NCI-H524 treated with DMSO at 0.1 percent for 48 hours (cell line): ENCODE data around the gene HPX.

ENCODE experiments used
- DNase-seq: peaks from one replicate; lab custom pipeline; 2025; lab: John Stamatoyannopoulos, UW

HPX gene

DNA sequence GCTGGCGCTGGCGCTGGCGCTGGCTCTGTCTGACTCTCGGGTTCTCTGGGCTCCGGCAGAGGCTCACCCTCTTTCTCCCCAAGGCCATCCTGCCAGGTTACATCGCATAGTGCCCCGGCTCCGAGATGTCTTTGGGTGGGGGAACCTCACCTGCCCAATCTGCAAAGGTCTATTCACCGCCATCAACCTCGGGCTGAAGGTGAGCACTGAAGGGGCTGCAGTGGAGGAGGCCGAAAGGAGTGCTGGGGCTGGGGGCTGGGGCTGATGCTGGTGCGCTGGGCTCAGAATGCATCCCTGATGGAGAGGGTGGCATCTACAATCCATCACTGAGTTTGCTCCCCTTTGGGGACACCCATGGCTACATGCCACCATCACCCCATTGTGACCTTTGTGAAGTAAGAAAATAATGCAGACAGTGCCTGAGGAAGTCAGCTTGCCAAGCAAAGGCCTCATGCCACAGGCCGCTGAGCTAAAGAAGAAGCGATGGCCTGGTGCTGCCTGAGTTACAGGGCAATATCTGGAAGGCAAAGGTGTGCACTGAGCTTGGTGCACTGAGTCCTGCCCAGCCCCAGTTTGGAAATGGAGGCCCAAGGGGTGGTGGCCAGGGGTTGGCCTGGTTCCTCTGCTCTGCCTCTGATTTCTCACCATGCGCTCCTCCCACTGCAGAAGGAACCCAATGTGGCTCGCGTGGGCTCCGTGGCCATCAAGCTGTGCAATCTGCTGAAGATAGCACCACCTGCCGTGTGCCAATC, 49.9 kb downstream of the HPX start:
- DNase-seq: no peak

DNA sequence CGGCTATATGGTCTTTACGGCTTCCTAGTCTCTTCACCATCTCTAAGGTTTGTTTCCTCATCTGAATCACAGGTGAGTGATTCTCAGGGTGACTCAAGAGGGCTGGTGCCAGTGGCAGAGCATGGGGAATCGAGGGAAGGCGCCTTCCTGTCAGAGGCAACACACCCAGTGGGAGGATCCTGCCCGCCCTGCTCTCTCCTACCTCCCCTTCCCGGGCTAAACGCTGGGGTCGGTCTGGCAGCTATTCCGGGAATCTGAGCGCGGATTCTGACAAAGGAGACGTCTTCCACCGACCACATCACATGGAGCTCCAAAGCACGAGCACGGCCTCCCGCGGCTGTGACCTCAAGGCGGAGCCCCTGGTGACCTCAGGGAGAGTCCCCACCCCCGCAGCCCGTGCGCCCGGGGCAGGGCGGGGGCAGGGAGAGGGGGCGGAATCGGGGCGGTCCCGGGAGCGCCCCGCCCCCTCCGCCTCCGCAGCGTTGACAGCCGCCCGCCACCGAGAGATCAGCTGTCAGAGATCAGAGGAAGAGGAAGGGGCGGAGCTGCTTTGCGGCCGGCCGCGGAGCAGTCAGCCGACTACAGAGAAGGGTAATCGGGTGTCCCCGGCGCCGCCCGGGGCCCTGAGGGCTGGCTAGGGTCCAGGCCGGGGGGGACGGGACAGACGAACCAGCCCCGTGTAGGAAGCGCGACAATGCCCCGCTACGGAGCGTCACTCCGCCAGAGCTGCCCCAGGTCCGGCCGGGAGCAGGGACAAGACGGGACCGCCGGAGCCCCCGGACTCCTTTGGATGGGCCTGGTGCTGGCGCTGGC, 50.7 kb downstream of the HPX start, which contains the start of gene SMPD1:
TSS of gene SMPD1 (plus strand) at position 570 of the 813 bp plus-strand sequence. CDS start at position 695, 125 bp downstream.
- DNase-seq: no peak

DNA sequence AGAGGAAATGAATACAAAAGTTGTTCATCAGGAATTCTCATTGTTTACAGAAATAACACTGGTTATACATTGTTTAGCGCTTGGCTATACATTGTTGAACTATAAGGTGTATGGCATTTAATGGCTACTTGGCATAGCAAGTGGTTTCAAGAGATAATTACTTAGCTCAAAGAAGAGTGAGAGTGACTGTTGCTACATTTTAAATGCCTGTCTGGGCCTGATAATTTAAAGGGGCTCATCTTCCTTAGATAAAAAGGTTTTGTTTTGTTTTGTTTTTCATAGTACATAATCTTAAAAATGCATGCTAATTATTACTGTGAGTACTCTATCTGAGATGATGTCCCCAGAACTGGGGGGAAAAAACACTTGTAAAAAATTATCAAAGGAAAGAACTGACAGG, 52.0 kb downstream of the HPX start:
- no peak for DNase-seq

GRCh38 chr11:6387811-6388599, 52.8 kb downstream of the HPX start:
- DNase-seq: no peak

DNA sequence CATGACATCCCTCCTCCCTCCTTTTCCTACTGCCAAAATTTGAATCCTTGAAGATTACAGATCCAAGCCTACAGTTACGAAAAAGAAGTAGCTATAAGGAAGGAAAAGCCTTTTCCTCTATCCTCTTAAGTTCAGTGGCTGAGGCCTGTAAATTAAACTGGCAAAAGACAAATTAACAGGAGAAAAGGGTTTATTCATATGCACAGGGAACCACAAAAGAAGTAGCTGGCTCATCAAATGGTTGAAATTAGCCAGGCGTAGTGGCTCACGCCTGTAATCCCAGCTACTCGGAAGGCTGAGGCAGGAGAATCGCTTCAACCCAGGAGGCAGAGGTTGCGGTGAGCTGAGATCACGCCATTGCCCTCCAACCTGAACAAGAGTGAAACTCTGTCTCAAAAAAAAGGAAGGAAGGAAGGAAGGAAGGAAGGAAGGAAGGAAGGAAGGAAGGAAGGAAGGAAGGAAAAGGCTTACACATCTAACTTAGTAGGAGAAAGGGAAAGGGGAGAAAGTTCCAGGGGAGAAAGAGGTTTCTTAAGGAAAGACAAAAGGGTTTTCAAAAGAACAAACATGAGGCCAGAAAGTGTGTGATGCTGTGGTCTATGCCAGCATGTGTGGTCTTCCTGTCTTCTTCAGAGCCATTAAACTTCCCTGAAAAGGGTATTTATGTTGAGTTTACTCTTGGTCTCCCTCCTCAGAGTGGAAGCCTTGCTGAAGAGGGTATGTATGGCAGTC, 55.6 kb downstream of the HPX start:
- DNase-seq: no peak
